ENCODE measurements around the gene L1TD1.

DNA sequence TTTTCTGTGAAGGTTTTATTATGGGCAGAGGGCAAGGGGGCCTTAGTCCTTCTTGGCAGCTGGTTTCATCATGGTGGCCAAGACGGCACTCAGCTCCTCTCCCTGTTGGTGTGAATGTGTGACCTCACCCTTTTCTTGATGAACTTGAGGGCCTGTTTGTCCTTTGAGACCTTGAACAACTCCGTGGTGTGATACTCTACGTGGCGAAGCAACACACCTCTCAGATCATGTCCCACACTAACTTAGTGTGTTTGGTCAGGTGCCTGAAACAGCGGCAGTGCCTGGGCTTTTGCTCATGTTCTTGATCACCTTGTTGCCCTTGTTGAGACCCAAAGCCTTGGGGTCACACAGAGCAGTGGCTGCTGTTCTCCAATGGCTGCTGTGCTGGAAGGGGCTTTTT, 13.4 kb downstream of the L1TD1 start:
- no peak for TF ChIP-seq EZH2 (IDR thresholded peaks at IDR 0.05)
- TF ChIP-seq EGR1 (IDR thresholded peaks at IDR 0.05; ENCODE audit: low read depth): no peak
- TF ChIP-seq, protein P1, sequence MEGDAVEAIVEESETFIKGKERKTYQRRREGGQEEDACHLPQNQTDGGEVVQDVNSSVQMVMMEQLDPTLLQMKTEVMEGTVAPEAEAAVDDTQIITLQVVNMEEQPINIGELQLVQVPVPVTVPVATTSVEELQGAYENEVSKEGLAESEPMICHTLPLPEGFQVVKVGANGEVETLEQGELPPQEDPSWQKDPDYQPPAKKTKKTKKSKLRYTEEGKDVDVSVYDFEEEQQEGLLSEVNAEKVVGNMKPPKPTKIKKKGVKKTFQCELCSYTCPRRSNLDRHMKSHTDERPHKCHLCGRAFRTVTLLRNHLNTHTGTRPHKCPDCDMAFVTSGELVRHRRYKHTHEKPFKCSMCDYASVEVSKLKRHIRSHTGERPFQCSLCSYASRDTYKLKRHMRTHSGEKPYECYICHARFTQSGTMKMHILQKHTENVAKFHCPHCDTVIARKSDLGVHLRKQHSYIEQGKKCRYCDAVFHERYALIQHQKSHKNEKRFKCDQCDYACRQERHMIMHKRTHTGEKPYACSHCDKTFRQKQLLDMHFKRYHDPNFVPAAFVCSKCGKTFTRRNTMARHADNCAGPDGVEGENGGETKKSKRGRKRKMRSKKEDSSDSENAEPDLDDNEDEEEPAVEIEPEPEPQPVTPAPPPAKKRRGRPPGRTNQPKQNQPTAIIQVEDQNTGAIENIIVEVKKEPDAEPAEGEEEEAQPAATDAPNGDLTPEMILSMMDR (IDR thresholded peaks at IDR 0.05 in 2 of 3, conservative IDR thresholded peaks at IDR 0.05 in 1 of 3; ENCODE audit: borderline replicate concordance in 1 of 3, insufficient read depth in 1 of 3, low read depth in 2 of 3, low read length in 2 of 3): no peak
- TF ChIP-seq POLR2A (IDR thresholded peaks at IDR 0.05; ENCODE audit: borderline replicate concordance, extremely low read depth, insufficient read depth, insufficient read length): no peak
- no peak for TF ChIP-seq SP1 (IDR thresholded peaks at IDR 0.05; ENCODE audit: low read depth)
- no peak for TF ChIP-seq POLR2AphosphoS5 (IDR thresholded peaks at IDR 0.05; ENCODE audit: low read depth, low read length)
- no peak for TF ChIP-seq JUND (IDR thresholded peaks at IDR 0.05)
